ENCODE measurements around the gene RNASE11.

- TF ChIP-seq CTCF (IDR thresholded peaks at IDR 0.05; ENCODE audit: low read depth, low read length, poor library complexity, severe bottlenecking) (no peak), EZH2phosphoT487 (IDR thresholded peaks at IDR 0.05; ENCODE audit: borderline replicate concordance, low read length) (no peak)
Observed at GRCh38 chr14:20583908-20584307, 3.9 kb downstream of the RNASE11 start.
